ENCODE measurements around the gene VILL. TPM values are rescaled to one million over a fixed set of nuclear protein-coding genes. Genes with fewer than 3 reads are reported as not detected.
"Not testable (repeated sequence)": the region's sequence is repeated elsewhere in the genome, so short reads cannot be mapped to it uniquely, and the experiment has no call there.

The VILL gene
- total and polyA plus RNA-seq, 12 donors = 1.7 to 18.0 (median 7.3) TPM

- intact Hi-C loops (cut with DNase I) = no loop called here
- DNase-seq = no peak
- H3K27me3 ChIP-seq = no peaks in the 10 kb centered on the region
- peaks cover 10 to 27% of the 10 kb centered on the region in 2 donors for H3K4me1 ChIP-seq (replicated peaks in 1 of 2)
- no peak overlapping the region for H3K27ac ChIP-seq
- no peaks in the 10 kb centered on the region for H3K36me3 ChIP-seq (replicated peaks in 1 of 2)
- H3K9me3 ChIP-seq (replicated peaks in 1 of 3) = no peaks in the 10 kb centered on the region
- WGBS, 4 donors = 39 to 46% (median 43%) methylated on average over 2 of the region's 2 CpGs
- H3K4me3 ChIP-seq = no peak overlapping the region
- no peak for TF ChIP-seq CTCF (IDR thresholded peaks at IDR 0.05)
- TF ChIP-seq POLR2A (IDR thresholded peaks at IDR 0.05) = no peak
These were observed 57.3 kb downstream of the VILL start for GRCh38 chr3:38047896-38048295.

- TF ChIP-seq CTCF (IDR thresholded peaks at IDR 0.05) (no peak), POLR2A (IDR thresholded peaks at IDR 0.05) (no peak)
- no peak overlapping the region for H3K4me3 ChIP-seq
- DNase-seq = peak; percentile 62 to 95 (median 89)
- peak overlapping the region in 3 of 5 donors; percentile 51 to 81 (median 81) for H3K27ac ChIP-seq
- H3K36me3 ChIP-seq (replicated peaks in 1 of 2) = no peaks in the 10 kb centered on the region
- peaks cover 10 to 27% of the 10 kb centered on the region in 2 donors for H3K4me1 ChIP-seq (replicated peaks in 1 of 2)
- WGBS, 4 donors = 55 to 65% (median 58%) methylated on average over 4 of the region's 4 CpGs
- intact Hi-C loops (cut with DNase I) = no loop called here
- no peaks in the 10 kb centered on the region for H3K9me3 ChIP-seq (replicated peaks in 1 of 3)
- no peaks in the 10 kb centered on the region for H3K27me3 ChIP-seq
These were observed 59.0 kb downstream of the VILL start for GRCh38 chr3:38049358-38050126.

GRCh38 chr3:38051131-38051530, 60.5 kb downstream of the VILL start:
- Histone ChIP-seq H3K27ac (no peak overlapping the region), H3K4me3 (no peak overlapping the region), H3K36me3 (replicated peaks in 1 of 2) (no peaks in the 10 kb centered on the region), H3K4me1 (replicated peaks in 1 of 2) (peaks cover 10 to 27% of the 10 kb centered on the region in 2 donors), H3K9me3 (replicated peaks in 1 of 3) (no peaks in the 10 kb centered on the region), H3K27me3 (no peaks in the 10 kb centered on the region)
- TF ChIP-seq POLR2A (IDR thresholded peaks at IDR 0.05) (no peak), CTCF (IDR thresholded peaks at IDR 0.05) (no peak)
- 80 to 96% (median 93%) methylated on average over 2 to 13 of the region's 13 CpGs for WGBS, 4 donors
- no peak for DNase-seq
- intact Hi-C loops (cut with DNase I) = no loop called here

- H3K4me3 ChIP-seq; H3K9me3 ChIP-seq (replicated peaks in 1 of 3); H3K27ac ChIP-seq; H3K27me3 ChIP-seq; DNase-seq; intact Hi-C loops (cut with DNase I); H3K36me3 ChIP-seq (replicated peaks in 1 of 2): not testable (repeated sequence)
- 90 to 95% (median 93%) methylated on average over 4 to 24 of the region's 32 CpGs for WGBS, 4 donors
- H3K4me1 ChIP-seq (replicated peaks in 1 of 2) = peaks cover 10 to 18% of the 10 kb centered on the region in 2 donors
These were observed 62.7 kb downstream of the VILL start for GRCh38 chr3:38053286-38053685.

- H3K4me3 ChIP-seq; H3K9me3 ChIP-seq (replicated peaks in 1 of 3); H3K27ac ChIP-seq; intact Hi-C loops (cut with DNase I); DNase-seq; H3K36me3 ChIP-seq (replicated peaks in 1 of 2); H3K27me3 ChIP-seq: not testable (repeated sequence)
- 79 to 93% (median 88%) methylated on average over 7 of the region's 9 CpGs for WGBS, 4 donors
- H3K4me1 ChIP-seq (replicated peaks in 1 of 2) = peaks cover 10 to 12% of the 10 kb centered on the region in 2 donors
These were observed 63.4 kb downstream of the VILL start for GRCh38 chr3:38053813-38054498.

Measured in adrenal gland (tissue), 12 donors.